GM18951 (cell line): ENCODE measurements around the gene ATP1A3.

Source experiments
- POLR2A ChIP-seq: IDR thresholded peaks from 4 replicates; pipeline ENCODE4 v1.6.1; 2011; ENCODE audit warnings: mild to moderate bottlenecking; ENCODE audit not compliant: insufficient read length, insufficient read depth; ENCODE audit errors: extremely low read depth
- in situ Hi-C: fragments of 300-500 bp; cut with MboI; formaldehyde crosslinking; loops from one replicate; pipeline ENCODE4 v1.12.0; 2022; ENCODE audit warnings: low sequenced_read_pairs, mixed read lengths, inconsistent platforms; ENCODE audit not compliant: unreplicated experiment

ATP1A3 gene

GRCh38 chr19:41923045-41923788 lies 70.8 kb downstream of the ATP1A3 start:
- TF ChIP-seq POLR2A, result no peak
- in situ Hi-C loops, result no loop called here

GRCh38 chr19:41922585-41922984 lies 71.4 kb downstream of the ATP1A3 start:
- in situ Hi-C loops, result no loop called here

GRCh38 chr19:41921577-41922576 lies 72.2 kb downstream of the ATP1A3 start:
- in situ Hi-C loops, result no loop called here
- TF ChIP-seq POLR2A, result no peak

More at GRCh38 chr19:41922585-41922984, 71.4 kb downstream of the ATP1A3 start:
- TF ChIP-seq POLR2A, result no peak

DNA sequence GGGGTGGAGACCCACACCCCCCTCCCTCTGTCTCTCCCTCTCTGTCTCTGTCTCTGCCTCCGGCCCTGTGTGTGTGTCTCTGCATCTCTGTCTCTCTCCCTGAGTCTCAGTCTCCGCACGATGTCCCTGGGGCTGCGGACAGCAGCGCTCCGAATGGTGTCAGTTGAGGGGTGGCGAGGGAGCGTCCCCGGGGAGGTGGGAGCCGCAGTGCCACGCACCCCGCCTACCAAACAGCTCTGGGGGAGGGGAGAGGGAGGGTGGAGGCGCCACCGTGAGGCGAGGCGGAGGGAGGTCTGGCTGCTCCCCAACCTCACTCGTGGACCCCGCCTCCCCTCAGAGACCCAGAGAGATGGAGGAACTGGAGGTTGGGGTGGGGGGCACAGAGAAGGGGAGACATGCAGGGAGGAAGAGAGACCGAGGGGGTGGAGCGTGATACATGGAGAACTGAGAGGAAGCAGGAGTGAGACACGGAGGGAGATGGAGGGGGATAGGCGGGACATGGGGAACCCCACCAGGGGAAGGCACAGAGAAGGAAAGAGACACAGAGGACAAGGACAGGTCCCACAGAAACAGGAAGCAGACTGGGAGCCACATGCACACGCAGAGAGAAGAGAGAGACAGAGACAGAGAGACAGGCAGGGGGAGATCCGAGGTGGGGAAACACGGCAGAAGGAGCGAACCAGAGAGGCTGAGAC lies 73.0 kb downstream of the ATP1A3 start:
- no peak for TF ChIP-seq POLR2A
- in situ Hi-C loops, result no loop called here

DNA sequence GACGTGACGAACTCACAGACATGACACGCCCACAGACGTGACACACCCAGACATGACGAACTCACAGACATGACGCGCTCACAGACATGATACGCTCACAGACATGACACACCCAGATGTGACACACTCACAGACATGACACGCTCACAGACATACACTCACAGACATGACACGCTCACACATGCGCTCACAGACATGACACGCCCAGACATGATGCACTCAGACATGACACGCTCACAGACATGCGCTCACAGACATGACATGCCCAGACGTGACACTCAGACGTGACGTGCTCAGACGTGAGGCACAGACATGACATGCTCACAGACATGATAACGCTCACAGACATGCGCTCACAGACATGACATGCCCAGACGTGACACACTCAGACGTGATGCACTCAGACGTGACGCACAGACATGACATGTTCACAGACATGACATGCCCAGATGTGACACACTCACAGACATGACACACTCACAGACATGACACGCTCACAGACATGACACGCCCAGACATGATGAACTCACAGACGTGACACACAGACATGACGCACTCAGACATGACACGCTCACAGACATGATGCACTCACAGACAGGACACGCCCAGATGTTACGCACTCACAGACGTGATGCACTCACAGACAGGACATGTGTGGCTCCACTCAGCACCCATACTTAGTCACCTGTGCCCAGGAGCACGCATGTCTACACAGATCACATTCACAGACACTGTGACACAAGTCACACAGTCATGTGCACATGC lies 73.9 kb downstream of the ATP1A3 start:
- in situ Hi-C loops, result no loop called here
- TF ChIP-seq POLR2A, result no peak

- in situ Hi-C loops, result no loop called here
- TF ChIP-seq POLR2A, result no peak
Observed at GRCh38 chr19:41918653-41919244, 75.3 kb downstream of the ATP1A3 start.

- in situ Hi-C loops, result no loop called here
- no peak for TF ChIP-seq POLR2A
Observed at GRCh38 chr19:41918095-41918494, 75.9 kb downstream of the ATP1A3 start.

DNA sequence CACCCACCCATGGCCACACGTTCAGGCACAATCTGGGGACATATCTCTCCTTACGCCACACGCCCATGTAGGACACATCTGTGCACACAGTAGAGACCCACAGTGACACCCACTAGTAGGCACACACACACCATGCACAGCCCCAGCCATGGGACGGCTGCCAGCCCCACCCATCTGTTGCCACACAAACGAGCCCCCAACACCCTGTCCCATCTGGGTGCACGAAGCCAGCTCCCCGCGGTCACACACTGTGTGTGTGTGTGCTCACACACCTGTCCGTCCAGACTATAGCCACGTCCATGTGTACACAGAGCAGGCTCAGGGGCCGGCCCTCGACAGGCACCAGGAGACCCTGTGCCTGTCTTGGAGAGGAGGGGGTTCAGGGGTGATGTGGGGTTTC lies 76.4 kb downstream of the ATP1A3 start:
- no peak for TF ChIP-seq POLR2A
- in situ Hi-C loops, result no loop called here
